GM10266 (cell line): ENCODE results near the gene KLHL17.
"Not testable (repeated sequence)": the region's sequence is repeated elsewhere in the genome, so short reads cannot be mapped to it uniquely, and the experiment has no call there.

Experiments
- DNase-seq: peaks from one replicate; pipeline ENCODE4 v3.0.0; 2012; ENCODE audit errors: extremely low spot score
- CTCF ChIP-seq: IDR thresholded peaks from 2 replicates; pipeline ENCODE4 v1.5.1; 2012; ENCODE audit warnings: mild to moderate bottlenecking, low read depth; ENCODE audit not compliant: control insufficient read depth, insufficient read depth; ENCODE audit errors: missing control alignments

KLHL17 gene

DNA sequence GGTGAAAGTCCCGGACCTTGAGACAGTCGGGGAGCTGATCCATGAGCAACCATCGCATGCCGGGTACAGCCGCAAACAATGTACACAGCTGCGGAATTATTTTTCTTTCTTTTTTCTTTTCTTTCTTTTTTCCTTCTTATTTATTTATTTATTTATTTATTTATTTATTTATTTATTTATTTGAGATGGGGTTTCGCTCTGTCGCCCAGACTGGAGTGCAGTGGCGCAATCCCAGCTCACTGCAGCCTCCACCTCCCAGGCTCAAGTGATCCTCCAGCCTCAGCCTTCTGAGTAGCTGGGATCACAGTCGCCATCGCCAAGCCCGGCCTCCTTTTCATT, 24.1 kb downstream of the KLHL17 start:
- no peak for DNase-seq
- TF ChIP-seq CTCF, result no peak

GRCh38 chr1:985126-985525, 24.7 kb downstream of the KLHL17 start:
- no peak for DNase-seq
- TF ChIP-seq CTCF, result no peak

DNA sequence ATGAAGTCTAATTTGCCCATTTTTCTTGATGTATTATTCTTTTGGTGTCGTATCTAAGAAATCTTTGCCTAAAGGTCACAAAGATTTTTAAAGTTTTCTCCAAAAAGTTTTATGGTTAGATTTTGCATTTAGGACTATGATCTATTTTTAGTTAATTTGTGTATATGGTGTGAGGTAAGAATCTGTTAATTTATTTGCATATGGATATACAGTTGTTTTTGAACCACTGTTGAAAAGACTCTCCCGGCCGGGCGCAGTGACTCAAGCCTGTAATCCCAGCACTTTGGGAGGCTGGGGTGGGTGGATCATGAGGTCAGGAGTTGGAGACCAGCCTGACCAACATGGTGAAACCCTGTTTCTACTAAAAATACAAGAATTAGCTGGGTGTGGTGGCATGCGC, 27.7 kb downstream of the KLHL17 start:
- not testable (repeated sequence) for DNase-seq

DNA sequence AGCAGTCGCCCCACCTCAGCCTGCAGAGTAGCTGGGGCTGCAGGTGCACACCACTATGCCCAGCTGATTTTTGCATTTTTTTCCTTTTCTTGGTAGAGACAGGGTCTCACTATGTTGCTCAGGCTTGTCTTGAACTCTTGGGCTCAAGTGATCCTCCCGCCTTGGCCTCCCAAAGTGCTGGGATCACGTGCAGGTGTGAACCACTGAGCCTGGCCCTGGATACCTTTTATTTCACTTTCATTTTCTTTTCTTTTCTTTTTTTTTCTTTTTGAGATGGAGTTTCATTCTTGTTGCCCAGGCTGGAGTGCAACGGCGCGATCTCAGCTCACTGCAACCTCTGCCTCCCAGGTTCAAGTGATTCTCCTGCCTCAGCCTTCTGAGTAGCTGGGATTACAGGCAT, 30.9 kb downstream of the KLHL17 start:
- DNase-seq, result not testable (repeated sequence)

- DNase-seq, result no peak
- TF ChIP-seq CTCF, result no peak
These were observed 31.5 kb downstream of the KLHL17 start for GRCh38 chr1:991895-992294.

- TF ChIP-seq CTCF, result no peak
- no peak for DNase-seq
These were observed 32.0 kb downstream of the KLHL17 start for GRCh38 chr1:992362-992761.

DNA sequence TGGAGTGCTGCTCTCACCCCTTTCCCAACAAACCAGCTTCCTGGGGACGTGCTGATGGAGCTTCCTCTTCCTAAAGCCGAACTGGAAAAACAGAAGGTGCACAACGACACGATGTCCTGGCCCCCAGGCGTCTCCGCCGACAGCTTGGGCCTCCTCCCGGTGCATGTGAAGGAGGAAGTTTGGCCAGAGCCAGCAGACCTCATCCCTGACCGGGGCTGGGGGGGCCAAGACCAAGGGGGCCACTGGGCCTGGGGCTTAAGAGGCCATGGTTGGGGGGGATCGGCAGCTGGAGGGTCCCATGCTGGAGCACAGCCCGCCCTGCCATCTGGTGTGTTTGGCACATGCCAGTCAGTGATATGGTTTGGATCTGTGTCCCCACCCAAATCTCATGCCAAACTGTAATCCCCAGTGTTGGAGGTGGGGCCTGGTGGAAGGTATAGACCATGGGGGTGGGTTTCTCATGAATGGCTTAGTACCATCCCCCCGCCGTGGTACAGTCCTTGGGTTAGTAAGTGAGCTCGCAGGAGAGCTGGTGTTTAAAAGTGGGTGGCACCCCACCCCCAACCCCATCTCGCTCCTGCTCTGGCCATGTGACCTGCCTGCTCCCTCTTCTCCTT, 33.1 kb downstream of the KLHL17 start:
- DNase-seq, result no peak
- TF ChIP-seq CTCF, result no peak

DNA sequence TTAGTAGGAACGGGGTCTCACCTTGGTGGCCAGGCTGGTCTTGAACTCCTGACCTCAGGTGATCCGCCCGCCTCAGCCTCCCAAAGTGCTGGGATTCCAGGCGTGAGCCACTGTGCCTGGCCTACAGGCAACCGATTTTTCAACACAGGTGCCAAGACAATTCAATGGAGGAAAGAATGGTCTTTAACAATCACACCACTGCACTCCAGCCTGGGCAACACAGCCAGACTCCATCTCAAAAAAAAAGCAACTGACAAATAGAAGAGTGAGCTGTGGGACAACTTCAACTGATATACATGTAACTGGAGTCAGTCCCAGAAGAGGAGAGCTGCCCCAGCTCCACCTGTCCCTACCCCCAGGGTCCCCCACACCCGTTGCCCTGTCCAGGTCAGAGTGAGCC, 34.2 kb downstream of the KLHL17 start:
- DNase-seq, result not testable (repeated sequence)

- no peak for DNase-seq
- TF ChIP-seq CTCF, result no peak
These were observed 35.6 kb downstream of the KLHL17 start for GRCh38 chr1:995665-996633.
